ENCODE results near the gene SLC17A9.
A peak's percentile ranks its signal among the peaks of the same experiment; 100 is the strongest.

SLC17A9 gene

GRCh38 chr20:62920039-62920645 lies 32.4 kb upstream of the SLC17A9 start:
- no peak for DNase-seq (ENCODE audit: low read depth)

- DNase-seq (ENCODE audit: low read depth) = peak; percentile 80
Measured at GRCh38 chr20:62921119-62921687, 31.3 kb upstream of the SLC17A9 start.

GRCh38 chr20:62922451-62922921 lies 30.0 kb upstream of the SLC17A9 start:
- DNase-seq (ENCODE audit: low read depth) = no peak

- DNase-seq (ENCODE audit: low read depth) = peak; percentile 87
Measured at GRCh38 chr20:62923059-62923668, 29.3 kb upstream of the SLC17A9 start.

GRCh38 chr20:62923669-62924441 lies 28.7 kb upstream of the SLC17A9 start:
- no peak for DNase-seq (ENCODE audit: low read depth)

GRCh38 chr20:62924442-62925075 lies 27.9 kb upstream of the SLC17A9 start:
- DNase-seq (ENCODE audit: low read depth) = peak; percentile 58

GRCh38 chr20:62925076-62925419 lies 27.5 kb upstream of the SLC17A9 start:
- no peak for DNase-seq (ENCODE audit: low read depth)

GRCh38 chr20:62925420-62926228 lies 26.9 kb upstream of the SLC17A9 start:
- peak; percentile 43 for DNase-seq (ENCODE audit: low read depth)

GRCh38 chr20:62926229-62927127 lies 26.0 kb upstream of the SLC17A9 start, which contains the start of gene DIDO1:
Gene DIDO1, minus strand, starts transcription at chr20:62926505.
- DNase-seq (ENCODE audit: low read depth) = peak; percentile 82

- DNase-seq (ENCODE audit: low read depth) = no peak
Measured at GRCh38 chr20:62927128-62927705, 25.3 kb upstream of the SLC17A9 start.

GRCh38 chr20:62928246-62928939 lies 24.1 kb upstream of the SLC17A9 start:
- DNase-seq (ENCODE audit: low read depth) = no peak

GRCh38 chr20:62929051-62929538 lies 23.4 kb upstream of the SLC17A9 start:
- peak; percentile 58 for DNase-seq (ENCODE audit: low read depth)

- no peak for DNase-seq (ENCODE audit: low read depth)
Measured at GRCh38 chr20:62931464-62931863, 21.0 kb upstream of the SLC17A9 start.

GRCh38 chr20:62933966-62934365 lies 18.5 kb upstream of the SLC17A9 start:
- DNase-seq (ENCODE audit: low read depth) = no peak

GRCh38 chr20:62935204-62935967 lies 17.1 kb upstream of the SLC17A9 start:
- no peak for DNase-seq (ENCODE audit: low read depth)

- DNase-seq (ENCODE audit: low read depth) = no peak
Measured at GRCh38 chr20:62935968-62936585, 16.4 kb upstream of the SLC17A9 start.

GRCh38 chr20:62937268-62938104 lies 15.0 kb upstream of the SLC17A9 start:
- DNase-seq (ENCODE audit: low read depth) = peak; percentile 97
